B cell (primary cell): ENCODE measurements around the gene SPART. TPM values are rescaled to one million over a fixed set of nuclear protein-coding genes. Genes with fewer than 3 reads are reported as not detected.
"Not testable (repeated sequence)": the region's sequence is repeated elsewhere in the genome, so short reads cannot be mapped to it uniquely, and the experiment has no call there.

Experiments
- ATAC-seq: fragments of 200-7000 bp; cut with Tn5 transposase; one replicate; pipeline ENCODE4 v1.10.0; 2021; ENCODE audit warnings: low read depth, mild to moderate bottlenecking, moderate number of reproducible peaks, moderate library complexity
- CTCF ChIA-PET: fragments of 350-600 bp; sonication (Branson Sonifier 250); formaldehyde crosslinking; loops from one replicate; lab custom pipeline; 2021; ENCODE audit warnings: antibody characterized with exemption, inconsistent platforms; lab: Charles Lee
- POLR2A ChIA-PET: fragments of 350-600 bp; sonication (Branson Sonifier 250); formaldehyde crosslinking; loops from one replicate; lab custom pipeline; 2021; ENCODE audit warnings: antibody characterized with exemption; lab: Charles Lee
- DNase-seq: peaks from one replicate; pipeline ENCODE4 v3.0.0; 2013
- H2AFZ ChIP-seq: 2 replicates; pipeline ENCODE4 v1.6.1; 2012; ENCODE audit warnings: mild to moderate bottlenecking, low read depth, low read length; ENCODE audit not compliant: insufficient read depth, poor library complexity, severe bottlenecking
- H3K27ac ChIP-seq, 2 donors: 1 replicate in 1 of 2; 2 replicates in 1 of 2; pipeline ENCODE4 v1.5.1; 2012 to 2013; ENCODE audit warnings: low read length in 2 of 2, mild to moderate bottlenecking in 2 of 2, moderate library complexity in 1 of 2
- H3K27me3 ChIP-seq, 4 experiments: fragments of 200-600 bp in 1 of 4; sonication (generic) in 1 of 4; replicated peaks in 1 of 4; 1 replicate in 2 of 4; 2 replicates in 2 of 4; pipeline versions ENCODE4 v1.6.1 to v1.7.0; 2013 to 2016; ENCODE audit warnings: low read length in 3 of 4, mild to moderate bottlenecking in 2 of 4, mixed read lengths in 1 of 4, moderate library complexity in 1 of 4; ENCODE audit not compliant: insufficient read depth in 4 of 4, control insufficient read depth in 3 of 4; ENCODE audit errors: control extremely low read depth in 1 of 4
- H3K36me3 ChIP-seq, 2 experiments: replicated peaks in 1 of 2; 1 replicate in 1 of 2; 2 replicates in 1 of 2; pipeline versions ENCODE4 v1.6.1 to v1.7.1; 2013; ENCODE audit warnings: low read length in 1 of 2; ENCODE audit not compliant: insufficient read depth in 2 of 2, control insufficient read depth in 1 of 2; ENCODE audit errors: control extremely low read depth in 1 of 2, extremely low read depth in 1 of 2
- H3K4me1 ChIP-seq, 2 donors: fragments of 200-600 bp in 1 of 2; sonication (generic) in 1 of 2; 1 replicate in 1 of 2; 2 replicates in 1 of 2; pipeline versions ENCODE4 v1.5.1 to v1.6.1; 2013 to 2017; ENCODE audit warnings: low read length in 2 of 2; ENCODE audit not compliant: control insufficient read depth in 2 of 2, insufficient read depth in 2 of 2
- H3K4me2 ChIP-seq: replicated peaks from 2 replicates; pipeline ENCODE3; 2012; ENCODE audit warnings: mild to moderate bottlenecking, low read depth, low read length; ENCODE audit not compliant: poor library complexity, severe bottlenecking
- H3K4me3 ChIP-seq, 5 experiments: fragments of 200-600 bp in 1 of 5; sonication (generic) in 1 of 5; 1 replicate in 3 of 5; 2 replicates in 2 of 5; pipeline versions ENCODE4 v1.5.1 to v1.7.0; 2011 to 2016; ENCODE audit warnings: low read length in 4 of 5, mild to moderate bottlenecking in 4 of 5, low read depth in 2 of 5, control low read depth in 1 of 5, moderate library complexity in 1 of 5; ENCODE audit not compliant: insufficient read depth in 1 of 5; ENCODE audit errors: control extremely low read depth in 1 of 5, extremely low read depth in 1 of 5
- H3K79me2 ChIP-seq: fragments of 200-600 bp; sonication (generic); one replicate; pipeline ENCODE4 v1.6.0; 2016; ENCODE audit warnings: low read length; ENCODE audit not compliant: control insufficient read depth, insufficient read depth
- H3K9ac ChIP-seq: fragments of 200-600 bp; sonication (generic); 2 replicates; pipeline ENCODE4 v1.6.1; 2017; ENCODE audit warnings: mild to moderate bottlenecking, low read length, moderate library complexity
- H3K9me3 ChIP-seq, 3 donors: one replicate each; pipeline versions ENCODE4 v1.6.1 to v1.7.1; 2013; ENCODE audit warnings: low read length in 2 of 3; ENCODE audit not compliant: control insufficient read depth in 2 of 3, insufficient read depth in 1 of 3; ENCODE audit errors: control extremely low read depth in 1 of 3
- H4K20me1 ChIP-seq: 2 replicates; pipeline ENCODE4 v1.6.0; 2012; ENCODE audit warnings: mild to moderate bottlenecking, low read length; ENCODE audit not compliant: insufficient read depth, control insufficient read depth, poor library complexity, severe bottlenecking
- H3K27ac Mint-ChIP-seq: one replicate; pipeline ENCODE4 v1.8.0; 2021; ENCODE audit warnings: mixed read lengths
- H3K27me3 Mint-ChIP-seq: one replicate; pipeline ENCODE4 v1.8.0; 2021; ENCODE audit warnings: mixed read lengths
- H3K4me1 Mint-ChIP-seq: one replicate; pipeline ENCODE4 v1.8.0; 2021; ENCODE audit warnings: mixed read lengths
- H3K4me3 Mint-ChIP-seq: one replicate; pipeline ENCODE4 v1.8.0; 2021; ENCODE audit warnings: mixed read lengths
- H3K9me3 Mint-ChIP-seq: one replicate; pipeline ENCODE4 v1.8.0; 2022; ENCODE audit warnings: mixed read lengths; ENCODE audit not compliant: insufficient read depth
- EZH2 ChIP-seq: IDR thresholded peaks from 2 replicates; pipeline ENCODE4 v1.6.1; 2012; ENCODE audit warnings: borderline replicate concordance, low read depth, mild to moderate bottlenecking, moderate library complexity, low read length; ENCODE audit not compliant: insufficient read depth, poor library complexity, severe bottlenecking
- intact Hi-C: fragments of 100-400 bp; cut with micrococcal nuclease; formaldehyde crosslinking; loops from one replicate; pipeline ENCODE4 v1.10.0; 2022
- polyA plus RNA-seq: library from polyadenylated mRNA; depleted of rRNA; stranded (reverse); fragments of >200 nt; gene quantifications from 2 replicates; pipeline ENCODE4 v1.2.3, GENCODE V29; 2012
- total RNA-seq, 2 donors: library from RNA; stranded (reverse); fragments of 120-200 nt in 1 of 2; gene quantifications; 1 replicate in 1 of 2; 2 replicates in 1 of 2; pipeline versions ENCODE4 v1.2.3 to v1.2.4, GENCODE V29; 2013 to 2022
- TF ChIP-seq, protein P1 (sequence below): fragments of 200-600 bp; IDR thresholded peaks from one replicate; pipeline ENCODE4 v1.8.0; 2022; ENCODE audit warnings: antibody characterized with exemption, mild to moderate bottlenecking

The SPART gene
- total and polyA plus RNA-seq, 2 donors (not counting 1 experiment from before 2014, with no cell fraction given) = 10.1 to 20.8 TPM

- intact Hi-C loops = no loop called here
- Histone ChIP-seq H3K4me2 (no peak overlapping the region), H2AFZ (no peak overlapping the region), H3K9ac (no peak overlapping the region), H3K4me3 (no peak overlapping the region), H3K36me3 (peaks cover 0 to 14% of the 10 kb centered on the region in 2 experiments), H3K4me1 (no peaks in the 10 kb centered on the region), H3K27me3 (no peaks in the 10 kb centered on the region), H3K79me2 (peaks cover 24% of the 10 kb centered on the region), H3K27ac (no peak overlapping the region), H4K20me1 (peaks cover 16% of the 10 kb centered on the region), H3K9me3 (no peaks in the 10 kb centered on the region)
- no peak for TF ChIP-seq EZH2
- TF ChIP-seq, protein P1, sequence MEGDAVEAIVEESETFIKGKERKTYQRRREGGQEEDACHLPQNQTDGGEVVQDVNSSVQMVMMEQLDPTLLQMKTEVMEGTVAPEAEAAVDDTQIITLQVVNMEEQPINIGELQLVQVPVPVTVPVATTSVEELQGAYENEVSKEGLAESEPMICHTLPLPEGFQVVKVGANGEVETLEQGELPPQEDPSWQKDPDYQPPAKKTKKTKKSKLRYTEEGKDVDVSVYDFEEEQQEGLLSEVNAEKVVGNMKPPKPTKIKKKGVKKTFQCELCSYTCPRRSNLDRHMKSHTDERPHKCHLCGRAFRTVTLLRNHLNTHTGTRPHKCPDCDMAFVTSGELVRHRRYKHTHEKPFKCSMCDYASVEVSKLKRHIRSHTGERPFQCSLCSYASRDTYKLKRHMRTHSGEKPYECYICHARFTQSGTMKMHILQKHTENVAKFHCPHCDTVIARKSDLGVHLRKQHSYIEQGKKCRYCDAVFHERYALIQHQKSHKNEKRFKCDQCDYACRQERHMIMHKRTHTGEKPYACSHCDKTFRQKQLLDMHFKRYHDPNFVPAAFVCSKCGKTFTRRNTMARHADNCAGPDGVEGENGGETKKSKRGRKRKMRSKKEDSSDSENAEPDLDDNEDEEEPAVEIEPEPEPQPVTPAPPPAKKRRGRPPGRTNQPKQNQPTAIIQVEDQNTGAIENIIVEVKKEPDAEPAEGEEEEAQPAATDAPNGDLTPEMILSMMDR = no peak
- peaks cover 2% of the 10 kb centered on the region for H3K4me1 Mint-ChIP-seq
- no peak overlapping the region for H3K4me3 Mint-ChIP-seq
- CTCF ChIA-PET = interaction anchor here (0.8 kb wide), 1 partner anchor 11 kb away, joined by 4 read pairs; no protein-coding TSS in a partner anchor
- no peaks in the 10 kb centered on the region for H3K9me3 Mint-ChIP-seq
- DNase-seq (no peak), ATAC-seq (no peak)
- POLR2A ChIA-PET = no interaction called here
- H3K27me3 Mint-ChIP-seq = no peaks in the 10 kb centered on the region
- H3K27ac Mint-ChIP-seq = no peak overlapping the region
Measured at GRCh38 chr13:36332986-36333385, 13.2 kb downstream of the SPART start.

- H3K27ac Mint-ChIP-seq, H3K9me3 Mint-ChIP-seq, H3K4me3 ChIP-seq, H3K27me3 ChIP-seq, H3K27ac ChIP-seq, DNase-seq, H3K4me1 Mint-ChIP-seq, H3K27me3 Mint-ChIP-seq, H3K4me3 Mint-ChIP-seq, ATAC-seq, H3K9ac ChIP-seq, POLR2A ChIA-PET, H3K4me1 ChIP-seq, intact Hi-C loops, H3K9me3 ChIP-seq, H2AFZ ChIP-seq, H3K4me2 ChIP-seq: not testable (repeated sequence)
- Histone ChIP-seq H4K20me1 (peaks cover 16% of the 10 kb centered on the region), H3K79me2 (peaks cover 17% of the 10 kb centered on the region), H3K36me3 (peaks cover 0 to 14% of the 10 kb centered on the region in 2 experiments)
- CTCF ChIA-PET = interaction anchor here (0.8 kb wide), 1 partner anchor 11 kb away, joined by 4 read pairs; no protein-coding TSS in a partner anchor
Measured at GRCh38 chr13:36332255-36332654, 13.9 kb downstream of the SPART start.
